Measurements from ENCODE around the gene HIVEP3. TPM values are rescaled to one million over a fixed set of nuclear protein-coding genes. Genes with fewer than 3 reads are reported as not detected.
A peak's percentile ranks its signal among the peaks of the same experiment; 100 is the strongest.

Gene HIVEP3
- total and polyA plus RNA-seq, 2 of the 13 experiments (the other 11 are each of a cell fraction or from before 2014, with no cell fraction given) = 0.05 TPM; not detected in 1

DNA sequence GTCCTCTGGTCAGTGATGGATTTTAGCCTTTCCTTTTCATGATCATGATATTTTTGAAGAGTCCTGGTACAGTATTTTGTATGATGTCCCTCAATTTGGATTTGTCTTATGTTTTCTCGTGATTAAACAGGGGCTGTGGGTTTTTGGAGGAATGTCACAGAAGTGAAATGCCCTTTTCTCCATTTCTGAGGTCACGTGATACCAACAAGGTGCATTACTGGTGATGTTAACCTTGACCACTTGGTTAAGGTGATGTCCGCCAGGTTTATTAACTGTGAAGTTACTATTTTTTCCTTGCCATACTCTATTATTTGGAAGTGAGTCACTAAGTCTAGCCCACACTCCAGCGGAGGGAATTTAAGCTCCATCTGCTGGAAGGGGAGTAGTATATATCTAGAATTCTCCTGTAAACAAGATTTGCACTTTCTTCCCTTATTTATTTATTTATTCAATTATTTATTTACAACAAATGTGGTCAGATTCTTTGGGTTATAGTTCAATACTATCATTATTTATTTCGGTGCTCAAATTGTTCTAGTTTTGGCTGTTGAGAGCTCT is 123.4 kb downstream of the HIVEP3 start:
- DNase-seq (ENCODE audit: low spot score) (no peak), FAIRE-seq (no peak), ATAC-seq (no peak)
- 4% methylated on average over 5 of the region's 5 CpGs for WGBS (ENCODE audit: low lambda C conversion rate)
- POLR2A ChIA-PET = no interaction called here
- Histone ChIP-seq H3K36me3 (replicated peaks in 1 of 2; ENCODE audit: control insufficient read depth in 1 of 2, insufficient read depth in 2 of 2, low read length in 2 of 2) (no peaks in the 10 kb centered on the region), H4K20me1 (ENCODE audit: insufficient read depth, low read length) (no peaks in the 10 kb centered on the region), H3K9ac (ENCODE audit: insufficient read depth, low read depth, low read length) (no peak overlapping the region), H3K4me3 (replicated peaks in 1 of 3; ENCODE audit: insufficient read depth in 1 of 3, low read depth in 2 of 3, low read length in 3 of 3) (no peak overlapping the region), H3K4me2 (ENCODE audit: low read depth, low read length) (no peak overlapping the region), H3K27me3 (ENCODE audit: control insufficient read depth in 1 of 2, insufficient read depth in 2 of 2, low read length in 2 of 2) (0 out of 5 replicates have a peak, but pooled peaks cover 0 to 4% of the 10 kb centered on the region in 2 experiments), H3K79me2 (ENCODE audit: insufficient read depth, low read length) (no peaks in the 10 kb centered on the region), H3K27ac (ENCODE audit: extremely low read length, insufficient read depth, low read length) (no peak overlapping the region), H3K4me1 (ENCODE audit: insufficient read depth, low read length) (no peaks in the 10 kb centered on the region), H3K9me3 (ENCODE audit: low read length) (no peaks in the 10 kb centered on the region), H2AFZ (ENCODE audit: low read length) (no peak overlapping the region)
- TF ChIP-seq, protein P1, sequence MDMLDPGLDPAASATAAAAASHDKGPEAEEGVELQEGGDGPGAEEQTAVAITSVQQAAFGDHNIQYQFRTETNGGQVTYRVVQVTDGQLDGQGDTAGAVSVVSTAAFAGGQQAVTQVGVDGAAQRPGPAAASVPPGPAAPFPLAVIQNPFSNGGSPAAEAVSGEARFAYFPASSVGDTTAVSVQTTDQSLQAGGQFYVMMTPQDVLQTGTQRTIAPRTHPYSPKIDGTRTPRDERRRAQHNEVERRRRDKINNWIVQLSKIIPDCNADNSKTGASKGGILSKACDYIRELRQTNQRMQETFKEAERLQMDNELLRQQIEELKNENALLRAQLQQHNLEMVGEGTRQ (IDR thresholded peaks at IDR 0.05; ENCODE audit: low read depth, low read length) = peak; percentile 60
- TF ChIP-seq, protein P1 (CRISPR knock-in tag; IDR thresholded peaks at IDR 0.05; ENCODE audit: borderline replicate concordance) = no peak
- TF ChIP-seq RAD51 (IDR thresholded peaks at IDR 0.05; ENCODE audit: borderline replicate concordance) (peak; percentile 80; the same call in 1 of the 2 replicates), MAFG (CRISPR knock-in tag; IDR thresholded peaks at IDR 0.05) (no peak), ZNF761 (CRISPR knock-in tag; conservative IDR thresholded peaks at IDR 0.05) (no peak), HOXA5 (CRISPR knock-in tag; IDR thresholded peaks at IDR 0.05) (no peak), RCOR2 (CRISPR knock-in tag; IDR thresholded peaks at IDR 0.05) (no peak), MYC (CRISPR knock-in tag; IDR thresholded peaks at IDR 0.05; ENCODE audit: borderline replicate concordance) (no peak), CBX5 (CRISPR knock-in tag; IDR thresholded peaks at IDR 0.05; ENCODE audit: borderline replicate concordance) (no peak)
- in situ Hi-C loops (cut with HindIII; ENCODE audit: extremely low pct_ligation_motif_present, low pct_unique_long_range_greater_than_20kb) = no loop called here
- no TSS peak for BruUV-seq (replicated peaks)
- CTCF ChIA-PET (ENCODE audit: low intra/inter-chr PET ratio, low total read pairs) = no interaction called here
- intact Hi-C loops (cut with micrococcal nuclease; ENCODE audit: unreplicated experiment) = no loop called here

All from HepG2 (cell line).